Measurements from ENCODE around the gene FARSA.
A peak's percentile ranks its signal among the peaks of the same experiment; 100 is the strongest.

Gene FARSA

DNA sequence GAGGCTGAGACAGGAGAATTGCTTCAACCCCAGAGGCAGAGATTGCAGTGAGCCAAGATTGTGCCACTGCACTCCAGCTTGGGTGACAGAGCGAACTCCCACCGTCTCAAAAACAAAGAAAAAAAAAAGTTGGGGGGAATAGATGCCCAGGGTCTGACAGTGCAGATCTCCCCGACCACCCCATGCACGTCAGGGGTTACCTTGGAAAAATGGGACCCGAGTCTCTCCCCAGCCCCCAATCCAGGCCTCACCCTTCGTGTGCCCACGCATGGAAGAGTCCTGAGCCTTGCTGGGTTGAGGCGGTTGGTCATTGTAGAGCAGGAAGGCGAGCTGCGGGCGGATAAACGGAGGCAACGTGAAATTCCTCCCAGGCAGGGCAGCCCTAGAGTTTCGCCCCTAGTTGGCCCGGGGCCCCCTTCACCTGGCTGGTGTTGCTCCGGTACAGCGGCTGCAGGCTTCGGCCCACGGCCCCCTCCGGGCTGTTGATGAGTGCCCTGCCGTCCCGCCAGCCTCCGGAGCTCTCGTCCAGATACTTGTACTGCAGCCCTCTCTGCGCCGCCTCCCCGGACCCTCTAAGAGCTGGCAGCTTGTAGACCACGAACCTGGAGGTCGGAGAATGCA is 52.9 kb downstream of the FARSA start:
- Mint-ChIP-seq H3K36me3 (peaks cover 23% of the 10 kb centered on the region), H3K4me1 (peaks cover 49% of the 10 kb centered on the region), H3K4me3 (peak overlapping the region; percentile 92), H3K27ac (peak overlapping the region; percentile 99), H3K9me3 (no peaks in the 10 kb centered on the region), H3K27me3 (no peaks in the 10 kb centered on the region)
- peak; percentile 51 for ATAC-seq

GRCh38 chr19:12875086-12875485 is 58.4 kb downstream of the FARSA start:
- no peak overlapping the region for H3K27ac Mint-ChIP-seq
- H3K27me3 Mint-ChIP-seq, result no peaks in the 10 kb centered on the region
- H3K36me3 Mint-ChIP-seq, result peaks cover 51% of the 10 kb centered on the region
- H3K4me3 Mint-ChIP-seq, result no peak overlapping the region
- peaks cover 15% of the 10 kb centered on the region for H3K4me1 Mint-ChIP-seq
- peaks cover 8% of the 10 kb centered on the region for H3K9me3 Mint-ChIP-seq
- ATAC-seq, result no peak

- Mint-ChIP-seq H3K27me3 (no peaks in the 10 kb centered on the region), H3K4me3 (no peak overlapping the region), H3K4me1 (peaks cover 8% of the 10 kb centered on the region), H3K9me3 (peaks cover 8% of the 10 kb centered on the region), H3K27ac (peak overlapping the region; percentile 57), H3K36me3 (peaks cover 51% of the 10 kb centered on the region)
- peak; percentile 5 for ATAC-seq
These were observed 59.4 kb downstream of the FARSA start for GRCh38 chr19:12873891-12874745.

DNA sequence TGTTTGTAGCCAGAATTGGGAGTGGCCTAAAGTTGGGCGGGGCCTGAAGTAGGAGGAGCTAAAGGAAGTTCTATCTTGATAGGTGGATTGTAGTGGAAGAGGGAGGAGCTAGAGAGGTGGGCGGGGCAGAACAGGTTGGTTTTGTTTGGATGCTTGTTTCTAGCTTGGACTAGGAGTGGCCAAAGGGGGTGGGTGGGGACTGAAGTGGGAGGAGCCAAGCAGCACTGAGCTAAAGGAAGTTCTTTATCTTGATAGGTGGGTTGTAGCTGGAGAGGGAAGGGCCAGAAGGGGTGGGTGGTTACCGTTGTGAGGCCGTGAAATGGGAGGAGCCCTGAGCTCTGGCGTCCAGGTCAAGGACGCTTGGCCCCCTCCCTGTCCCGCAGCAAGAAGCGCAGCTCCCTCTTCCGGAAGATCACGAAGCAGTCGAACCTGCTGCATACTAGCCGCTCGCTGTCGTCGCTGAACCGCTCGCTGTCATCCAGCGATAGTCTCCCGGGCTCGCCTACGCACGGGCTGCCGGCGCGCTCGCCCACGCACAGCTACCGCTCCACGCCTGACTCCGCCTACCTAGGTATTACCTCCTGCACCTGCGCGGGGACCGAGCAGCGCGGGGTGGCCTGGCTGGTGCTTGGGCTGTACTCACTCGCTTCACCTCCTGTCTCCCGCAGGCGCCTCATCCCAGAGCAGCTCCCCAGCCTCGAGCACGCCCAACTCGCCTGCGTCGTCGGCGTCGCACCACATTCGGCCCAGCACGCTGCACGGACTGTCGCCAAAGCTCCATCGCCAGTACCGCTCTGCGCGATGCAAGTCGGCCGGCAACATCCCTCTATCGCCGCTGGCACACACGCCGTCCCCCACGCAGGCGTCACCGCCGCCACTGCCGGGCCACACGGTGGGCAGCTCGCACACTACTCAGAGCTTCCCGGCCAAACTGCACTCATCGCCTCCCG is 60.3 kb downstream of the FARSA start:
- Mint-ChIP-seq H3K36me3 (peaks cover 44% of the 10 kb centered on the region), H3K4me1 (peaks cover under 1% of the 10 kb centered on the region), H3K9me3 (peaks cover 8% of the 10 kb centered on the region), H3K27ac (peak overlapping the region; percentile 57), H3K4me3 (peak overlapping the region; percentile 53), H3K27me3 (no peaks in the 10 kb centered on the region)
- peak; percentile 61 for ATAC-seq
